NCI-H1092 treated with DMSO at 0.1 percent for 48 hours (cell line): ENCODE measurements around the gene NACC1.

Experiments
- DNase-seq: peaks from one replicate; lab custom pipeline; 2025; lab: John Stamatoyannopoulos, UW

NACC1 gene

GRCh38 chr19:13087795-13088537 lies 30.1 kb upstream of the NACC1 start:
- DNase-seq, result no peak

DNA sequence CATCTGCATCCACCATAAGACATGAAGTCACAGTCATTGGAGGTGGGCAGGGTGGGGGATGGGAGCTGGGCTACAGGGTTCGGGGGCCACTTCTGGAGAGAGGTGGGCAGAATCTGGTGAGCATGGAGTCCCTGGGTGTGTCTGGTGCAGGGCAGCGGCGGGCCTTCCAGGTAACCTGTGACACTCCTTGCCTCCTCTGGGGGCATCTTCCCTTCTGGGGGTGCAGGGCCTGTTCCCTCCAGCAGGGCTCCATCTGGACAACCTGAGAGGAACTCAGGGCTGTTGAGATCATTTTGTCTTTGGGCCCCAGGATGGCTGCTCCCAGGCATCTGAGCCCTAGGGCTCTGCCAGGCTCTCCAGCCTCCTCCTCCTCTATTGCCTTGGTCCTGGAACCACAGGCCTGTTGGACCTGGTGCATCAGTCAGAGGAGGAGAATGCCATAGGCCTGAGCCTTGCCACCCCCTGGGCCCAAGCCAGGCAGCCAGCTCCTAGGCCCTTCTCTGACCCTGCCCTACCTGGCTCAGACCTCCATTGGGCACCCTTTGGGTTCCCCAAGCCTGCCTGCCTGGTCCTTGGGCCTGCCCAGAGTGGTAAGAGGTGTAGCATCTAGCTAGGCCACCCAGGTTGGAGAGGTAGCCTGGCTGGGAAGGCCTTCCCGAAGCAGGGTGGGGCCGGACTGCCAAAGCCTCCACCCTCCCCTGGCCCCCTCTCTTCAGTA lies 28.8 kb upstream of the NACC1 start:
- no peak for DNase-seq

DNA sequence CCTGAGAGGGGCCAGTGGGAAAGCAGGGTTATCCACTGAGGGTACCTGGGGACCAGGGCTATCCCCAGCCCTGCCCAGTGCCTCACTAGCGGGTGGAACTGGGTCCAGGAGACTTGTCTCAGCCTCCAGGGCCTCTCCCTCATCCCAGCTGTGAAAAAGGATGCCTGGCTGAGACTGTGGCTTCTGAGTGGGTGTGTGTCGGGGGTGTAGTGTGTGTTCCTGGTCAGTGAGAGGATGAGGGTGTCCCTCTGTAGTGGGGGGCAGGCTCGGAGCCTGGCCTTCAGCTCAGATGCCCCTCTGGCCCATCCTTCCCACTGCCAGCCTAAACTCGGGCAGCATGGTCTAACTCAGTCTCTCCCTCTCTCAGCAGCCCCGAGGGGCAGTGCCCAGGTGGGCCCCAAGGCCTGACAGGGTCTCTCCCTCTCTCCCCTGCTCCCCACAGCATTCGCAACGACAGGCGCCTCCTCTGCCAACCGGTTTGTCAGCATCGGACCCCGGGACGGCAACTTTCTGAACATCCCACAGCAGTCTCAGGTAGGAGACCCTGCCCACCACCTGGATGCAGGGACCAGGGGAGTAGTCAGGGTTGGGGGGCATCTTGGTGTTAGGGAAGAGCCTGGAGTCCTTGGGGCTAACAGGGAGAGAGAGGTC lies 28.1 kb upstream of the NACC1 start:
- DNase-seq, result no peak

DNA sequence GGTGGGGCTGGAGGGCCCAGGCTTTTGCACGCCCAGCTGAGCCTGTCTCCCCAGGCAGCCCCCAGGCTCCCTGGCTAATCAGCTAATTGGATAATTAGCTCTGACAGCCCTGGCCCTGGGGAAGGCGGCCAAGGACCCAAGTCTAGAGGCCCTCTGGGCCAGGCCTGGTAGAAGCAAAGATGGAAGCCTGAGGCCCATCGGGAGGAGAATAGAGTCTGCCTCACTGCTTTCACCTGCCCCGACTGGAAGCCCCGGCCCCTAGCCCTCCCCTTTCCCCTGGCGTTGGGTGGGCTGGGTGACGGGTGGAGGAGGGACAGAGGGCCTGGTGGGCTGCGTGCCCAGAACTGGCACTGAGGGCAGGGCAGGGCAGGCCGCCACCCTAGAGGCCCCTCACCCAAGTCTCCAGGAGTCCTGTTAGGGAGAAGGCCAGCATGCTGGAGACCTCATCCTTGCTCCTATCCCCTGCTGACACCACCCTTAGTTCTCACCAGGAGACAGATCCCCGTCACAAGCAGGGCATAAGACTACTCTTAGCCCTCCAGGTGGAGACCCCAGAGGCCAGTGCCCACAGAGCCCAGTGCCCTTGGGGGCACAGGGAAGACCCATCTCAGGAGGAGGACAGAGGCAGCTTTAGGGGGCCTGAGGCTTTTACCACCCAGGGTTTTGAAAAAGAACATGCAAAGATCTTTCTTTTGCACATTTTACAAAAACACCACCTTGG lies 27.4 kb upstream of the NACC1 start:
- DNase-seq, result no peak

DNA sequence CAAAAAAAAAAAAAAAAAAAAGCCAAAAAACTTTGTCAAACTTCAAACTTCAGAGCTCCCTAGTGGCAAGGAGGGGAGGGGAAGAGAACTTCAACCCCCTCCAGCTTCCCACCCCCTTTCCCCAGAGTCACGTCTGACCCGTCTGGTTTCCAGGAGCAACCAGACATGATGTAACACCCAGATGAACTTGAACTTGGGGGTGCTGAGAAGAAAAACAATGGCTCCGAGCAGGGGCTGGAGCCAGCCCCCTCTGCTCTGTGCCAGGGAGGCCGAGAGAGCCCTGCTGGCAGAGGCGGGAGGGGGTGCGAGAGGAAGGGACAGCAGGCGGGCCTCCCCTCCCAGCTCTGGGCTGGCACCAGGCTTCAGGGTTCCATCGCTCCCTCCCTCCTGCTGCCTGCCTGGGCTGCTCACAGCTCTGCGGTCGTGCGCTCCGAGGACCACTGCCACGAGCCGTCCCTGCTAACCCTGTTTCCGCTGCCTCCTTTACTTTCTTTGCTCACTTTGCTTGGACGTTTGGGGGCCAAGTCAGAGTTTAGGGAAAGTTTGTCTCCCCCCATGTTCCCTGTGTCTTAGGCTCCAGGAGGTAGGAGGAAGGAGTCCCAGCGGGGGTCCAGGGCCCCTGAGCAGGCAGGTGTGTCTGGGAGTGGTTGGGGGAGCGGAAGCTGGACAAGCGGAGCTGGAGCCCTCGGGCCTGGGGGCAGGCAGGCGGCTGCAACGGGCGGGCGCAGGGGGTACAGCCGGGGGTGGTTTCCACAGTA lies 26.5 kb upstream of the NACC1 start:
- DNase-seq, result peak; percentile 14

- DNase-seq, result no peak
Measured at GRCh38 chr19:13092158-13092543, 25.9 kb upstream of the NACC1 start.

DNA sequence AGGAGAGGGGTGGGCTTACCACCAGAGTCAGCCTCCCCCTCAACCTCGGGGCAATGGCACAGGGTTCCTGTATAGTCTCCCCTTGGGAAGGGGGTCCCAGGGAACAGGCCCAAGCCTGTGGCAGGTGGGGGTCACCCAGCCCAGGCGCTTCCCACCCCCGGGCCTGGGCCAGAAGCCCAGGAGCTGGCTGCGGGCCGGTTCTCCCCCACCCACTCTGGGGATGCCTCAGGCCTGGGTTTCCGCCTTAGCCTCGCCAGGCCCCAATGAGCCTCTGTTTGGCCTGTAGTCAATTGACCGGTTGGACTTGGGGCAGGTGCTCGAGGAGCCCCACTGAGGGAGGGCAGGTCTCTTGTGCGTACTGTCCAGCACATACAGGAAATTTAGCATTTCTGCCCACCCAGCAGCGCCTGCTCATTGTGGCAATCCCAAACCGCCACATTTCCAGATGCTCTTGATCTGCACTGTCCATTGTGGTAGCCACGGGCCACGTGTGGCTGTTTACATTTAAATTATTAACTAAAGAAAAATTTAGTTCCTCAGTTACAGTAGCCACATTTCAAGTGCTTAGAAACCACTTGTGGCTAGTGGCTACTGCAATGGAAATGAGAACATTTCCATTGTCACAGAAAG lies 25.3 kb upstream of the NACC1 start:
- DNase-seq, result no peak

- peak; percentile 80 for DNase-seq
Measured at GRCh38 chr19:13093407-13094105, 24.5 kb upstream of the NACC1 start.

DNA sequence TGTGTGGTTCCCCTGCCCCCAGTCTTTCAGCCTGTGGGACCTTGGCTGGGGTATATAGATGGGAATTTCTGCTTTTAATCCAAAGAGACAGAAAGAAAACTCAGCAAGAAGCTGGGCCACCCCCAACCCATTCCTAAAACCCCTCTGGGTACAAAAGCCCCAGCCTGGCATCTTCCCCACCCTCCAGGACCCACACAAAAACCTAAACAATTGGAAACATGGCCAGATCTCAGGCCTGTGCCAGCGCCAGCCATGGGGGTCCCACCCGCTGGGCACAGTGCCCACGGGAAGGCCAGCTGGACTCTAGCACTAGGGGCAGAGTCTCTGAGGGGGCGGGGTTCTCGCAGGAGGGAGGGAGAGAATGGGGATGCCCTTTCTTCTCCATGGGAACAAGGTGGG lies 24.0 kb upstream of the NACC1 start:
- peak; percentile 32 for DNase-seq

GRCh38 chr19:13094771-13095392 lies 23.2 kb upstream of the NACC1 start:
- no peak for DNase-seq

DNA sequence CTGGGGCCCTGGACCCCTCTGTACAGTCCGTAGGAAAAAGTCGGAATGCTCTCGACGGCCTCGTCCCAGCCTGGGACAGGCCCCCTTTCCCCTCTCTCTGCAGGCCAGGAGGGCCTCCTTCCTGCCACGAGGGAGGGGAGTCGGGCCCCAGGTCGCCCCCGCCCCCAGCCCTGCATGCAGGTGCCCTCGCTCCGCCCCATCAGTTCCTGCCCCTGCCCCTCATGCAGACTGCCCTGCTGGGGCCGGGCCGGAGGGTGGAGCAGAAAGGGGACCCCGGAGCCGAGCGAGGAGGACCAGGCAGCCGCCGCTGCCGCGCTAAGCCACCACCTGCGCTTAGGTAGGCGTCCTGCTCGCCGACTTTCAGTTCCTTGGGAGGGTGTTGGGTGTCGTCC lies 22.7 kb upstream of the NACC1 start:
- DNase-seq, result no peak

GRCh38 chr19:13095934-13096927 lies 21.8 kb upstream of the NACC1 start:
- DNase-seq, result no peak

GRCh38 chr19:13097033-13097462 lies 21.0 kb upstream of the NACC1 start:
- no peak for DNase-seq

- DNase-seq, result no peak
Measured at GRCh38 chr19:13097463-13098258, 20.4 kb upstream of the NACC1 start.

DNA sequence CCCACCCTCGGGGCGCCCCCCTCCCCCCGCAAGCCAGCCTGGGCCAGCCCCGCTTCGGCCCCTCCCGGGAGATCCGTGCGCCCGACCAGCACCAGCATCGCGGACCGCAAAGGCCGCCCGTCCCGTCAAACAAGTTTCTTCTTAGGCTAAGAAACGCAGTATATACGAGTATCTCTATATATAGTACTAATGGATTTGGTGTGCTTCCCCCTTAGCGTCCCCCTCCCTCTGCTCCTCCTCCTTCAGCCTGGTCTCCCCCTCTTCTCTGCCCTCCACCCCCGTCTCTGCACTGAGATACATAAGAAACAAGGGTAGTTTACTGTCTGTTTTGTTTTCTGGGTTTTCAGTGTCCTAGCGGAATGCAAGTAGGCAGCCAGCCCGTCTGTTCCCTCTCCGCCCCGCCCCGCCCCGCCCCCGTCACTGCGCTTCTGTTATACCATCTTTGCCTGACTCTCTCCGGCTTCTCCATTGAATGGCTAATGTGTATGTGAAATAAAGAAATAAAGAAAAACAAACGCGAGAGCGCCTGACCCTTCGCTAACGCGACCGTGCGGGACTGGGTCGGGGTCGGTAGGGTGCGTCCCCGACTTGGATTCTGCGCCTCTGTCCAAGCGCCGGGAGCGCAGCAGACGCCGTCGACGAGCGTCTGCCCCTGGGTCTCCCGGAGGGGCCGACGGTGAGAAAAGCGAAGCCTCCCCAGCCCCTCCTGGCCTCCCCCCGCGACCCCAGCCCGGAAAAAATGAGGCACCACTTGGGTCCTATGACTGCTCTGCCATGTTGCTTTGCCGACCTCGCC lies 19.6 kb upstream of the NACC1 start:
- DNase-seq, result no peak

- DNase-seq, result no peak
Measured at GRCh38 chr19:13099073-13099999, 18.7 kb upstream of the NACC1 start.
